Stomach (tissue), 4 donors: ENCODE data around the gene L3MBTL4.

Experiments
- CTCF ChIP-seq, 7 experiments: fragments of 450-650 bp in 4 of 7; fragments of 200-600 bp in 3 of 7; sonication (generic) in 3 of 7; IDR thresholded peaks; one replicate each; pipeline ENCODE4 v1.5.1; 2016 to 2019; ENCODE audit warnings: antibody characterized with exemption in 7 of 7, control low read depth in 2 of 7, mild to moderate bottlenecking in 1 of 7
- EP300 ChIP-seq: sonication (generic); formaldehyde crosslinking; IDR thresholded peaks from one replicate; pipeline ENCODE4 v1.6.1; 2017; ENCODE audit warnings: antibody characterized with exemption
- POLR2A ChIP-seq, 4 donors: fragments of 450-650 bp; IDR thresholded peaks; one replicate each; pipeline ENCODE4 v1.6.1; 2016; ENCODE audit warnings: antibody characterized with exemption in 4 of 4, control low read depth in 2 of 4, mild to moderate bottlenecking in 1 of 4, moderate library complexity in 1 of 4

GRCh38 chr18:6132751-6133368 is 281.9 kb downstream of the L3MBTL4 start:
- no peak for TF ChIP-seq CTCF (IDR thresholded peaks at IDR 0.05)
- TF ChIP-seq POLR2A (IDR thresholded peaks at IDR 0.05): no peak
- TF ChIP-seq EP300: no peak
